Transverse colon (tissue), 4 donors: Measurements from ENCODE around the gene SUPT4H1. TPM values are rescaled to one million over a fixed set of nuclear protein-coding genes. Genes with fewer than 3 reads are reported as not detected.

Experiments
- DNase-seq: peaks from one replicate; pipeline ENCODE4 v3.0.0-alpha.2; 2019
- H3K27ac ChIP-seq, 4 donors: fragments of 200-600 bp; sonication (generic); 2 replicates each; pipeline ENCODE4 v1.5.1; 2016 to 2018; ENCODE audit warnings: inconsistent platforms in 4 of 4
- H3K27me3 ChIP-seq: fragments of 200-600 bp; sonication (generic); 2 replicates; pipeline ENCODE4 v1.5.1; 2017; ENCODE audit warnings: inconsistent platforms
- H3K36me3 ChIP-seq, 4 donors: fragments of 200-600 bp; sonication (generic); 2 replicates each; pipeline ENCODE4 v1.5.1; 2017 to 2019; ENCODE audit warnings: inconsistent platforms in 4 of 4
- H3K4me1 ChIP-seq, 4 donors: fragments of 200-600 bp; sonication (generic); 2 replicates each; pipeline ENCODE4 v1.5.1; 2017 to 2020; ENCODE audit warnings: inconsistent platforms in 4 of 4
- H3K4me3 ChIP-seq, 4 donors: fragments of 200-600 bp; sonication (generic); 1 replicate in 1 of 4; 2 replicates in 3 of 4; pipeline versions ENCODE4 v1.5.1 to v1.6.1; 2017 to 2019; ENCODE audit warnings: inconsistent platforms in 4 of 4
- H3K9me3 ChIP-seq, 2 donors: fragments of 200-600 bp; sonication (generic); 2 replicates each; pipeline ENCODE4 v1.5.1; 2017 to 2019; ENCODE audit warnings: inconsistent platforms in 2 of 2
- EP300 ChIP-seq: sonication (generic); formaldehyde crosslinking; IDR thresholded peaks from one replicate; pipeline ENCODE4 v1.6.1; 2017; ENCODE audit warnings: antibody characterized with exemption, low read depth
- POLR2A ChIP-seq: fragments of 450-650 bp; IDR thresholded peaks from one replicate; pipeline ENCODE4 v1.6.1; 2016; ENCODE audit warnings: antibody characterized with exemption, mild to moderate bottlenecking, moderate library complexity
- POLR2AphosphoS5 ChIP-seq, 3 donors: sonication (generic); formaldehyde crosslinking; IDR thresholded peaks; one replicate each; pipeline ENCODE4 v1.6.1; 2016; ENCODE audit warnings: antibody characterized with exemption in 3 of 3
- WGBS, 2 donors: methylation state at CpG; one replicate each; pipeline ENCODE4 v1.1.5; 2018; ENCODE audit warnings: low coverage in 1 of 2; 5-methylcytosine and 5-hydroxymethylcytosine counted together
- in situ Hi-C, 4 donors: fragments of 200-750 bp; cut with MboI; loops; one replicate each; pipeline versions ENCODE4 v1.15.0 to v1.15.1; 2017; ENCODE audit warnings: low sequenced_read_pairs in 3 of 4, low pct_ligation_motif_present in 1 of 4, low pct_unique_long_range_greater_than_20kb in 1 of 4
- intact Hi-C: fragments of 100-400 bp; cut with DNase I; formaldehyde crosslinking; loops from one replicate; pipeline ENCODE4 v1.15.1; 2023; ENCODE audit warnings: low total_unique reads
- total RNA-seq, 4 donors: library from RNA; depleted of rRNA; stranded (reverse); fragments of >200 nt; gene quantifications; one replicate each; pipeline ENCODE4 v1.1.0, GENCODE V29; 2016
- TF ChIP-seq, protein P1 (sequence below), 5 experiments: fragments of 200-600 bp in 3 of 5; fragments of 450-650 bp in 2 of 5; sonication (generic) in 3 of 5; IDR thresholded peaks; 1 replicate in 2 of 5; 2 replicates in 3 of 5; pipeline ENCODE4 v1.5.1; 2016 to 2017; ENCODE audit warnings: antibody characterized with exemption in 5 of 5, inconsistent platforms in 3 of 5, mild to moderate bottlenecking in 2 of 5, moderate library complexity in 1 of 5

Gene SUPT4H1
- total RNA-seq, 4 donors from 2014 or later, result 12.0 to 66.3 (median 40.0) TPM

DNA sequence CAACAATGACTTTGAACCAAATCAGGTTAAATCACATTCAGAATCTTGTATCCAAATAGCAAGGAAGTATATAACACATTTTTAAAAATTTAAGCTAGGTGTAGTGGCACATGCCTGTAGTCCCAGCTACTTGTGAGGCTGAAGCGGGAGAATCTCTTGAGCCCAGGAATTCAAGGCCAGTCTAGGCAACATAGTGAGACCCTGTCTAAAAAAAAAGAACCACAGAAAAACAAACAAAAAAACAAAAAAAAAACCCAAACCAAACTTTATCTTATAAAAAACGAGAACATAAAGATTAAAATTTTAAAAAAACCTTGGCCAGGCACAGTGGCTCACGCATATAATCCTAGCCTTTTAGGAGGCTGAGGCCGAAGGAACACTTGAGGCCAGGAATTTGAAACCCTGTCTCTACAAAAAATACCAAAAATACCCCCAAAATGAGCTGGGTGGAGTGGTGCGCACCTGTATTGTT, 11.6 kb downstream of the SUPT4H1 start:
- intact Hi-C loops (no loop called here), in situ Hi-C loops (no loop called here)
- H3K27ac ChIP-seq, result peak overlapping the region; percentile 88 to 96 (median 89)
- H3K36me3 ChIP-seq, result peaks cover 0 to 7% (median 3%) of the 10 kb centered on the region in 4 donors
- no peaks in the 10 kb centered on the region for H3K27me3 ChIP-seq
- no peak for DNase-seq
- H3K4me1 ChIP-seq, result peaks cover 16 to 47% (median 26%) of the 10 kb centered on the region in 4 donors
- H3K9me3 ChIP-seq, result no peaks in the 10 kb centered on the region
- H3K4me3 ChIP-seq, result no peak overlapping the region
- no peak for TF ChIP-seq POLR2AphosphoS5 (IDR thresholded peaks at IDR 0.05)
- TF ChIP-seq EP300, result no peak
- TF ChIP-seq, protein P1, sequence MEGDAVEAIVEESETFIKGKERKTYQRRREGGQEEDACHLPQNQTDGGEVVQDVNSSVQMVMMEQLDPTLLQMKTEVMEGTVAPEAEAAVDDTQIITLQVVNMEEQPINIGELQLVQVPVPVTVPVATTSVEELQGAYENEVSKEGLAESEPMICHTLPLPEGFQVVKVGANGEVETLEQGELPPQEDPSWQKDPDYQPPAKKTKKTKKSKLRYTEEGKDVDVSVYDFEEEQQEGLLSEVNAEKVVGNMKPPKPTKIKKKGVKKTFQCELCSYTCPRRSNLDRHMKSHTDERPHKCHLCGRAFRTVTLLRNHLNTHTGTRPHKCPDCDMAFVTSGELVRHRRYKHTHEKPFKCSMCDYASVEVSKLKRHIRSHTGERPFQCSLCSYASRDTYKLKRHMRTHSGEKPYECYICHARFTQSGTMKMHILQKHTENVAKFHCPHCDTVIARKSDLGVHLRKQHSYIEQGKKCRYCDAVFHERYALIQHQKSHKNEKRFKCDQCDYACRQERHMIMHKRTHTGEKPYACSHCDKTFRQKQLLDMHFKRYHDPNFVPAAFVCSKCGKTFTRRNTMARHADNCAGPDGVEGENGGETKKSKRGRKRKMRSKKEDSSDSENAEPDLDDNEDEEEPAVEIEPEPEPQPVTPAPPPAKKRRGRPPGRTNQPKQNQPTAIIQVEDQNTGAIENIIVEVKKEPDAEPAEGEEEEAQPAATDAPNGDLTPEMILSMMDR (IDR thresholded peaks at IDR 0.05), result no peak
- no peak for TF ChIP-seq POLR2A
- WGBS, 2 donors, result 75 to 83% methylated on average over 4 to 5 of the region's 5 CpGs

DNA sequence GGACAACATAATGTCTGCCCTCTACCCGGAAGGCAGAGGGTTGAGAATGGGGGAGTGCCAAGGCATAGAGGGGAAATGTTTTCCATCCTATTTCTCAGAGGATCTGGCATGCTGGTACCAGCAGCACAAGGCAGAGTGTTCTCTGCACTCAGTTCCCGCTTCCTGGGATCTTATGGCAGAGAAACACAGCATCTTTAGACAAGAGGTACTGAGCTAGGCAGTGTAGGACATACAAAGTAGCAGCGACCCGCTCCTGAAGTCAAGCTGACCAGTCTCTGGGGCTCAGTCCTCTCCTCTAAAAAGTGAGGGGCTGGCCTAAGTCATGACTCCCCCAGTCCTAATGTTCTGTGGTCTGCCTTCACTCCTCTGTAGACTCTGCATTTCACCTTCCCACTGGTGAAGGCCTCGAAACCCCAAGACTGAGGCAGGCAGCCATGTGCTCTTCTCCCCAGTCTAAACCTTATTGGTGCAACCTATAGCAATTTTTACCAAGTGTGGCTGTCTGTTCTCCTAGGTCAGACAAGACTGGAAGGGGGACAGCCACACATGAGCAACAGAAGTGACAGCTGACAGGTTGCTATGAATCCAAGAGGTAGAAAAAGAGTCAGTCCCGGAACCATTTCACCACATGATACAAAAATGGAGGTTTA, 12.1 kb downstream of the SUPT4H1 start:
- no peak for DNase-seq
- Histone ChIP-seq H3K27me3 (no peaks in the 10 kb centered on the region), H3K9me3 (no peaks in the 10 kb centered on the region), H3K4me1 (peaks cover 16 to 44% (median 27%) of the 10 kb centered on the region in 4 donors), H3K27ac (peak overlapping the region; percentile 88 to 96 (median 89)), H3K4me3 (peak overlapping the region in 1 of 4 donors; percentile 11), H3K36me3 (peaks cover 0 to 2% (median under 1%) of the 10 kb centered on the region in 4 donors)
- in situ Hi-C loops, result no loop called here
- TF ChIP-seq POLR2A, result no peak
- no peak for TF ChIP-seq EP300
- no peak for TF ChIP-seq POLR2AphosphoS5 (IDR thresholded peaks at IDR 0.05)
- TF ChIP-seq, protein P1 (IDR thresholded peaks at IDR 0.05), result no peak
- 40 to 79% methylated on average over 1 to 6 of the region's 6 CpGs for WGBS, 2 donors
- intact Hi-C loops, result no loop called here

DNA sequence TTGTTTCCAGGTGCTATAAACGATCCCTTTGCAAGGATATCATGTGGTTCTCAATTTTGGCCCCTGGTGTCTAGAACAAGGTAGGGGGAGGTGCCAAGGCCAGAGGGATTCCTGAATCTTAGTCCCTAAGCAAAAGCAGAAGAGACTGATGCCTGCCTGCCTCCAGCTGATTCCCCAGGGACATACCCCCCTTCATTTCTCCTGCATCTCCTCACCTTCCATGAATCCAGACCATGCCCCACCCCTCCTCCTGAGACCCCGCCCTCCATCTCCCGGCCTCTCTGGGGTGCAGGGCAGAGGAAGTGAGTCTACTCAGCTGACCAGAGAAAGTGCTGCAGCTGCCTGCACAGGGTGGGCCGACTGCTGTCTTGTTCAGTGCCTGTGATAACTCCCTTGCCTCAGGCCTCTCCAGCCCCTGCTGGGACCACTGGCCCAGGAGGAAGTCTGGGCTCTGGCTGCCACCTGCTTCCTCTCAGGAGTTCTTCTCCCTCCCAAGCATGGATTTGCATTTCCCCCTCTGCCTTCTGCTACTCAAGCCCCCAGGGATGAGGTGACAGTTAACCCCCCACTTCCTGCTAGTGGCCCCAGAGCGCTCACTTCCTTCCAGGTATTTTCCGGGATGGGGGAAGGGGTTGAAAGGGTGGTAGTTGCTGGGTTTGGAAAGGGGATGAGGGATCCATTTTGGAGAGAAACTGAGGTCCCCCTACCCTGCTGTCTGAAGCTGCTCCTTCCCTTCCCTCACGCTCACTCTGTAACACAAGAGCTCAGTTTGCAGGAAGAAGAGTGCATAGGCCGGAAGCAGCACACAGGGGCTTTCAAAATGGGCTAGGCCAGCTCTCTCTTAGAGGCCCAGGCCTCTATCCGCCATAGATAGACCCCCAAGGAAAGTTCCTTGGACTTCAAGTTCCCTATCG, 12.9 kb downstream of the SUPT4H1 start:
- Histone ChIP-seq H3K36me3 (no peaks in the 10 kb centered on the region), H3K27me3 (no peaks in the 10 kb centered on the region), H3K4me3 (peak overlapping the region in 1 of 4 donors; percentile 11), H3K4me1 (peaks cover 16 to 50% (median 28%) of the 10 kb centered on the region in 4 donors), H3K9me3 (no peaks in the 10 kb centered on the region), H3K27ac (peak overlapping the region; percentile 88 to 96 (median 89))
- no peak for TF ChIP-seq EP300
- peak; percentile 26 for TF ChIP-seq POLR2A
- TF ChIP-seq, protein P1 (IDR thresholded peaks at IDR 0.05), result no peak
- peak in 1 of 3 donors; percentile 20 for TF ChIP-seq POLR2AphosphoS5 (IDR thresholded peaks at IDR 0.05)
- intact Hi-C loops (no loop called here), in situ Hi-C loops (no loop called here)
- 0 to 47% methylated on average over 2 to 10 of the region's 10 CpGs for WGBS, 2 donors
- DNase-seq, result peak; percentile 72

DNA sequence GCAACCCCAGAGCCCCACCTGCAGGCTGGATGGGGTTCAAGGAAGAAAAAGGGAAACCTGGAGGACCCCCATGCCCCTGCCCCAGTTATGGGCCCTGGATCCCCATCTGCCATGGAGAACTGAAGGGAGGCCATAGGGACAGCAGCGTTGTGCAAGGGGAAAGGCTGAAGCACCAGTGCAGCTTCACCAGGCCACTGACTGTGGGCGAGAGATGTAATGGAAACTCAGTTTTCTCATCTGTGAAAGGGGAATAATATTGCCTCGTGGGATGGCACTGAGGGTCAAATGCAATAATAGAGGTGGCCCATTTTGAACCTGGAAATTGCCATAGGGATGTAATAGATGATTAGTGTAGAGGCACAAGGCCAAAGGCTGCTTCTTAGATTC, 13.6 kb downstream of the SUPT4H1 start:
- H3K4me1 ChIP-seq, result peaks cover 16 to 50% (median 28%) of the 10 kb centered on the region in 4 donors
- no peak for TF ChIP-seq EP300
- TF ChIP-seq, protein P1 (IDR thresholded peaks at IDR 0.05), result peak in 1 of 5 experiments; percentile 6
- DNase-seq, result no peak
- H3K27me3 ChIP-seq, result no peaks in the 10 kb centered on the region
- 51 to 63% methylated on average over 3 of the region's 3 CpGs for WGBS, 2 donors
- in situ Hi-C loops, result no loop called here
- H3K4me3 ChIP-seq, result peak overlapping the region in 1 of 4 donors; percentile 11
- intact Hi-C loops, result no loop called here
- H3K36me3 ChIP-seq, result no peaks in the 10 kb centered on the region
- H3K9me3 ChIP-seq, result no peaks in the 10 kb centered on the region
- H3K27ac ChIP-seq, result peak overlapping the region; percentile 88 to 96 (median 89)
